GM23248 (cell line): Measurements from ENCODE around the gene HMGXB3.

Experiments used
- EZH2 ChIP-seq: fragments of 200-600 bp; sonication (generic); IDR thresholded peaks from 2 replicates; pipeline ENCODE4 v1.6.1; 2018; ENCODE audit warnings: antibody characterized with exemption, mild to moderate bottlenecking; ENCODE audit not compliant: insufficient read depth, poor library complexity, severe bottlenecking
- EZH2phosphoT487 ChIP-seq: fragments of 200-600 bp; sonication (generic); IDR thresholded peaks from 2 replicates; pipeline ENCODE4 v1.6.1; 2018; ENCODE audit warnings: antibody characterized with exemption, moderate library complexity, mild to moderate bottlenecking, low read depth; ENCODE audit not compliant: insufficient read depth

GRCh38 chr5:149954798-149955197, 45.7 kb upstream of the HMGXB3 start:
- TF ChIP-seq EZH2 (no peak), EZH2phosphoT487 (no peak)
